C4-2B (cell line): ENCODE results near the gene MESD.

Experiments
- ZFX ChIP-seq: fragments of 450-650 bp; IDR thresholded peaks from 2 replicates; pipeline ENCODE4 v1.6.1; 2017
- TF ChIP-seq, protein P1 (sequence below): fragments of 450-650 bp; conservative IDR thresholded peaks from 2 replicates; pipeline ENCODE4 v1.5.1; 2017; ENCODE audit warnings: mild to moderate bottlenecking

DNA sequence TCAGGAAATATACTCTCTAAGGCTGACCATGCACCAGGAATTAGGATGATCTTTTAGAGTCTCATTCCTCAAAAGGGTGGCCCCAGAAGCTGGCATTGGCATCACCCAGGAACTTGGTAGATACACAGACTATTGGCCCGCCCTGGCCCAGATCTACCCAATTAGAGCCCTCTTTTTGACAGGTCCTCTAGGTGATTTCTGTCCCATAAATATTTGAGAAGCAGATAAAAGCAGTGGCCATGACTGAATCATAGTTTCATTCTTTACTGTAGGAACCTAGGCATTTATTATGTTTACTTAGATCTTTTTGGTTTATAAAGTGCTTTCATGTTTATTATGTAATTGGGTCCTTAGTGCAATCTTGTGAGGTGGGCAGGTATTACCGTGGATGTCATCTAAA, 18.7 kb upstream of the MESD start:
- no peak for TF ChIP-seq ZFX
- TF ChIP-seq, protein P1, sequence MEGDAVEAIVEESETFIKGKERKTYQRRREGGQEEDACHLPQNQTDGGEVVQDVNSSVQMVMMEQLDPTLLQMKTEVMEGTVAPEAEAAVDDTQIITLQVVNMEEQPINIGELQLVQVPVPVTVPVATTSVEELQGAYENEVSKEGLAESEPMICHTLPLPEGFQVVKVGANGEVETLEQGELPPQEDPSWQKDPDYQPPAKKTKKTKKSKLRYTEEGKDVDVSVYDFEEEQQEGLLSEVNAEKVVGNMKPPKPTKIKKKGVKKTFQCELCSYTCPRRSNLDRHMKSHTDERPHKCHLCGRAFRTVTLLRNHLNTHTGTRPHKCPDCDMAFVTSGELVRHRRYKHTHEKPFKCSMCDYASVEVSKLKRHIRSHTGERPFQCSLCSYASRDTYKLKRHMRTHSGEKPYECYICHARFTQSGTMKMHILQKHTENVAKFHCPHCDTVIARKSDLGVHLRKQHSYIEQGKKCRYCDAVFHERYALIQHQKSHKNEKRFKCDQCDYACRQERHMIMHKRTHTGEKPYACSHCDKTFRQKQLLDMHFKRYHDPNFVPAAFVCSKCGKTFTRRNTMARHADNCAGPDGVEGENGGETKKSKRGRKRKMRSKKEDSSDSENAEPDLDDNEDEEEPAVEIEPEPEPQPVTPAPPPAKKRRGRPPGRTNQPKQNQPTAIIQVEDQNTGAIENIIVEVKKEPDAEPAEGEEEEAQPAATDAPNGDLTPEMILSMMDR: no peak
